ENCODE results near the gene SLC25A43. TPM values are rescaled to one million over a fixed set of nuclear protein-coding genes. Genes with fewer than 3 reads are reported as not detected.
A peak's percentile ranks its signal among the peaks of the same experiment; 100 is the strongest.

The SLC25A43 gene
- polyA plus RNA-seq, 2 of the 4 experiments (the other 2 are of a cell fraction): 27.4 to 31.2 TPM

GRCh38 chrX:119468551-119469312 lies 69.6 kb downstream of the SLC25A43 start (continued):
- peak; percentile 73 for TF ChIP-seq CTCF (IDR thresholded peaks at IDR 0.05)
- TF ChIP-seq GATA3 (IDR thresholded peaks at IDR 0.05; ENCODE audit: borderline replicate concordance): no peak
- TF ChIP-seq FOSL2 (IDR thresholded peaks at IDR 0.05): no peak
- no peak for TF ChIP-seq FOSL2 (CRISPR knock-in tag; IDR thresholded peaks at IDR 0.05)
- no peak for TF ChIP-seq NR3C1 (IDR thresholded peaks at IDR 0.05)
- no peak for TF ChIP-seq RCOR1 (IDR thresholded peaks at IDR 0.05; ENCODE audit: low read depth, low read length)
- TF ChIP-seq KDM1A (IDR thresholded peaks at IDR 0.05; ENCODE audit: low read depth): no peak
- TF ChIP-seq MAX (IDR thresholded peaks at IDR 0.05): peak; percentile 55
- TF ChIP-seq ELK1 (IDR thresholded peaks at IDR 0.05; ENCODE audit: low read depth, low read length): no peak
- no peak; the same call in 2 of the 3 replicates for TF ChIP-seq BCL3 (IDR thresholded peaks at IDR 0.05)
- 0 out of 2 replicates have a peak, but pooled peaks have one; percentile 40 for TF ChIP-seq RARB (CRISPR knock-in tag; IDR thresholded peaks at IDR 0.05)
- no peak for TF ChIP-seq RFX5 (IDR thresholded peaks at IDR 0.05)
- TF ChIP-seq PHF8 (IDR thresholded peaks at IDR 0.05; ENCODE audit: borderline replicate concordance, low read depth): peak; percentile 92; the same call in 1 of the 2 replicates
- no peak for TF ChIP-seq HMGXB4 (CRISPR knock-in tag; IDR thresholded peaks at IDR 0.05; ENCODE audit: borderline replicate concordance)
- no peak for TF ChIP-seq ZNF302 (CRISPR knock-in tag; IDR thresholded peaks at IDR 0.05)
- peak; percentile 42; the same call in 1 of the 2 replicates for TF ChIP-seq REST (IDR thresholded peaks at IDR 0.05)
- peak; percentile 46; the same call in 2 of the 3 replicates for TF ChIP-seq SMC3 (IDR thresholded peaks at IDR 0.05)
- TF ChIP-seq POLR2A (IDR thresholded peaks at IDR 0.05; ENCODE audit: low read length): peak; percentile 42
- TF ChIP-seq CBX2 (IDR thresholded peaks at IDR 0.05; ENCODE audit: borderline replicate concordance, low read depth): no peak
- no peak for TF ChIP-seq FOXS1 (CRISPR knock-in tag; IDR thresholded peaks at IDR 0.05)
- TF ChIP-seq MYC (IDR thresholded peaks at IDR 0.05; ENCODE audit: borderline replicate concordance, low read length): peak; percentile 72; the same call in 1 of the 2 replicates
- TF ChIP-seq EHMT2 (IDR thresholded peaks at IDR 0.05; ENCODE audit: low read depth): no peak
- peak; percentile 70; the same call in 1 of the 2 replicates for TF ChIP-seq TP53 (CRISPR knock-in tag; IDR thresholded peaks at IDR 0.05)
- TF ChIP-seq EHF (CRISPR knock-in tag; IDR thresholded peaks at IDR 0.05): no peak
- no peak for TF ChIP-seq NFE2L2 (conservative IDR thresholded peaks at IDR 0.05; ENCODE audit: low read length)
- no peak; the same call in 1 of the 2 replicates for TF ChIP-seq KDM5A (IDR thresholded peaks at IDR 0.05)
- TF ChIP-seq JUNB (IDR thresholded peaks at IDR 0.05): no peak
- TF ChIP-seq CEBPB (IDR thresholded peaks at IDR 0.05): no peak
- TF ChIP-seq HDAC2 (IDR thresholded peaks at IDR 0.05): no peak
- no peak for TF ChIP-seq SREBF2 (IDR thresholded peaks at IDR 0.05)
- no peak for TF ChIP-seq HOXB5 (CRISPR knock-in tag; IDR thresholded peaks at IDR 0.05)
- TF ChIP-seq CHD2 (IDR thresholded peaks at IDR 0.05; ENCODE audit: low read length, partially characterized antibody): no peak
- TF ChIP-seq BHLHE40 (IDR thresholded peaks at IDR 0.05; ENCODE audit: low read depth, low read length): no peak
- no peak for TF ChIP-seq POLR2AphosphoS2 (conservative IDR thresholded peaks at IDR 0.05; ENCODE audit: low read length)
- TF ChIP-seq HOXB13 (CRISPR knock-in tag; IDR thresholded peaks at IDR 0.05; ENCODE audit: low read depth): no peak
